Fibroblast of pulmonary artery (primary cell): ENCODE data around the gene LTBP1.

ENCODE experiments used
- DNase-seq: peaks from one replicate; pipeline ENCODE4 v3.0.0-alpha.2; 2010; ENCODE audit warnings: low read depth
- H3K4me3 ChIP-seq: replicated peaks from 2 replicates; pipeline ENCODE4 v1.5.1; 2011; ENCODE audit warnings: low read depth, mild to moderate bottlenecking, control low read depth, low read length, moderate library complexity
- CTCF ChIP-seq: IDR thresholded peaks from 2 replicates; pipeline ENCODE4 v1.5.1; 2011; ENCODE audit warnings: mild to moderate bottlenecking, control low read depth, low read length, inconsistent platforms; ENCODE audit errors: missing control alignments

Gene LTBP1

GRCh38 chr2:33077311-33077710 is 130.6 kb downstream of the LTBP1 start:
- H3K4me3 ChIP-seq, result no peak overlapping the region
- TF ChIP-seq CTCF, result no peak
- DNase-seq, result no peak

GRCh38 chr2:33077844-33078243 is 131.1 kb downstream of the LTBP1 start:
- no peak overlapping the region for H3K4me3 ChIP-seq
- DNase-seq, result no peak
- TF ChIP-seq CTCF, result no peak

DNA sequence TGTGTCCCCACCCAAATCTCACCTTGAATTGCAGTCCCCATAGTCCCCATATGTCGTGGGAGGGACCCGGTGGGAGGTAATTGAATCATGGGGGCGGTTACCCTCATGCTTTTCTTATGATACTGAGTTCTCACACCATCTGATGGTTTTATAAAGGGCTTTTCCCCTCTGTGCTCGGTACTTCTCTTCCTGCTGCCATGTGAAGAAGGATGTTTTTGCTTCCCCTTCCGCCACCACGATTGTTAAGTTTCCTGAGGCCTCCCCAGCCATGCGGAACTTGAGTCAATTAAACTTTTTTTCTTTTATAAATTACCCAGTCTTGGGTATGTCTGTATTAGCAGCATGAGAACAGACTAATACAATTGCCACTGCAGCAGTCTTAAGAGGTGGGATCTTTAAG is 134.9 kb downstream of the LTBP1 start:
- no peak for DNase-seq
- no peak for TF ChIP-seq CTCF
- H3K4me3 ChIP-seq, result no peak overlapping the region

- no peak overlapping the region for H3K4me3 ChIP-seq
- TF ChIP-seq CTCF, result no peak
- DNase-seq, result no peak
Observed at GRCh38 chr2:33083699-33084387, 137.1 kb downstream of the LTBP1 start.

DNA sequence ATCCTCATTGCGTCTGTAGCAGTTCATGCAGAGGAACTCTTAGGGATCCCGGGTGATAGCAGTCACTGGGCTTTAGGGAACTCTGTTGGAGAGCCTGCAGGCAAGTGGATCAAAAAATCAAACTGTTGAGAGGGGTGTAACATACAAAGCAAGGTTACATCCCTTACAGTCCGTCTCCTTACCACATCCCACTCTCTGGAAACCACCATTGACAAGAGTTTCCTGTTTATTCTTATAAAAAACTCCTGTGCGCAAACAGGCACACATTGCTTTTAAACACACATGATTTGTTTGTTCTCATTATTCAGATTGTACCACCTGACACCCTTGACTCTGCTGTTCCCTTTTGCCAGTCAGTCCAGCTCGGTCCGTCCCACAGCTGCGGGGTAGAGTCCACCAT is 137.7 kb downstream of the LTBP1 start:
- no peak for DNase-seq
- H3K4me3 ChIP-seq, result no peak overlapping the region
- TF ChIP-seq CTCF, result no peak

DNA sequence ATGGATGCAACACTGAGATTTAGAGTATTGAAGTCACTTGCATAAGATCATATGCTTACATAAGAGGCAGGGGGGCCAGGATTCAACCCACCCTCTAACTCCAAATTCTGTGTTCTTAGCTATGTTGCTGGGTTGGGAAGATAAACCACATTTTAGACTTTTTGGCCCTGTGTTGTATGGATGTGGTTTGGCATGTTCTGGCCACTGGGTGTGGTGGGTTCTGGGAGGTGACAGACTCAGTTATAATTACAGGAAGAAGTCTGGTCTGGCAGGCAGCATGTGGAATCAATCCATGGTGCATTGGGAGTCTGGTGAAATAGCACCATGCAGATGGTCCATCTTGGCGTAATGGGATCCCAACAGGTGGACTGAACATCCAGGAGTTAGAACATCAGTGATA is 138.9 kb downstream of the LTBP1 start:
- TF ChIP-seq CTCF, result no peak
- no peak for DNase-seq

DNA sequence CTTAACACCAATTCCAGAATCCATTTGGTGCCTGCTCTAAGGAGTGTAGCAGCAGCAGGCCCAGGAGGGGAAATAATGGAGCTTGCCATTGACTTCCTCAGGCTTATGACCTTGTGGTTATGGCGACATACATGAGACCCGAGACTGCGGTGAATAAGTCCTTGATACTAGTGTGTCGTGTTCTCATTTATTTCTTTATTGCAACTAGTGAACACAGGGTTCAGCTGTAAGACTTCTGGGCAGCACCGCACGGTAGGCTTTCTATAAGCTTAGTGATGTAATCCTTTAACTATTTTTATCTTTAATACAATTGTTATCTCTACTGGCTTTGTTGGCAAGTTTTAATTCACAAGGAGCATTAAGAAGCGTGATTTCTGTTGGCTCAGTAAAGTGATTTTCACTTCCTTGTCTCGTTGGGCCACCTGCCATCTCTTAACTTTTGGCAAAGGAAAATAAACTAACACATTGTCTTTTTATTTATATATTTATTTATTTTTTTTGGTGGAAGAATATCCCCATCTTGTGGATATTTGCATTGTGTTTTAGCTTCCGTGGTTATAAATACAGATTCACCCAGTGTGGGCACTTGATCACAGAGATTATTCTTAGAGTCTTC is 139.8 kb downstream of the LTBP1 start:
- DNase-seq, result peak; percentile 68
- peak; percentile 13 for TF ChIP-seq CTCF
- no peak overlapping the region for H3K4me3 ChIP-seq

More for the DNA sequence above, 138.9 kb downstream of the LTBP1 start:
- H3K4me3 ChIP-seq, result no peak overlapping the region
